H7 (cell line): Measurements from ENCODE around the gene SHANK3. TPM values are rescaled to one million over a fixed set of nuclear protein-coding genes. Genes with fewer than 3 reads are reported as not detected.
A peak's percentile ranks its signal among the peaks of the same experiment; 100 is the strongest.

ENCODE experiments used
- DNase-seq: peaks from one replicate; pipeline ENCODE4 v3.0.0; 2012
- H3K27me3 ChIP-seq: 2 replicates; pipeline ENCODE4 v1.6.0; 2011; ENCODE audit warnings: mild to moderate bottlenecking, low read length; ENCODE audit not compliant: control insufficient read depth, insufficient read depth
- H3K36me3 ChIP-seq: replicated peaks from 2 replicates; pipeline ENCODE4 v1.5.1; 2011; ENCODE audit warnings: low read length; ENCODE audit not compliant: control insufficient read depth, insufficient read depth
- H3K4me3 ChIP-seq: 2 replicates; pipeline ENCODE4 v1.5.1; 2011; ENCODE audit warnings: low read depth, mild to moderate bottlenecking, control low read depth, low read length, moderate library complexity; ENCODE audit not compliant: insufficient read depth
- total RNA-seq: library from RNA; depleted of rRNA; stranded (reverse); fragments of >200 nt; shearing (Covaris generic); gene quantifications from 2 replicates; pipeline ENCODE4 v1.2.3, GENCODE V29; 2014; rRNA removed

SHANK3 gene
- total RNA-seq, 1 experiment from 2014 or later, result 1.8 TPM

- H3K4me3 ChIP-seq, result no peak overlapping the region
These were observed 42.6 kb downstream of the SHANK3 start for GRCh38 chr22:50715250-50715649.

GRCh38 chr22:50715776-50716175 is 43.2 kb downstream of the SHANK3 start:
- no peaks in the 10 kb centered on the region for H3K36me3 ChIP-seq
- DNase-seq, result no peak
- no peak overlapping the region for H3K4me3 ChIP-seq
- peaks cover 30% of the 10 kb centered on the region for H3K27me3 ChIP-seq

More at GRCh38 chr22:50715250-50715649, 42.6 kb downstream of the SHANK3 start:
- H3K27me3 ChIP-seq, result peaks cover 25% of the 10 kb centered on the region
- H3K36me3 ChIP-seq, result no peaks in the 10 kb centered on the region
- no peak for DNase-seq

- no peaks in the 10 kb centered on the region for H3K36me3 ChIP-seq
- no peak for DNase-seq
- peaks cover 35% of the 10 kb centered on the region for H3K27me3 ChIP-seq
- H3K4me3 ChIP-seq, result no peak overlapping the region
These were observed 43.8 kb downstream of the SHANK3 start for GRCh38 chr22:50716290-50717024.

- no peaks in the 10 kb centered on the region for H3K36me3 ChIP-seq
- no peak for DNase-seq
- H3K4me3 ChIP-seq, result no peak overlapping the region
- H3K27me3 ChIP-seq, result peaks cover 42% of the 10 kb centered on the region
These were observed 45.2 kb downstream of the SHANK3 start for GRCh38 chr22:50717709-50718351.

GRCh38 chr22:50718352-50718709 is 45.7 kb downstream of the SHANK3 start:
- H3K27me3 ChIP-seq, result peaks cover 42% of the 10 kb centered on the region
- H3K36me3 ChIP-seq, result no peaks in the 10 kb centered on the region
- no peak overlapping the region for H3K4me3 ChIP-seq
- DNase-seq, result no peak

GRCh38 chr22:50719814-50720300 is 47.2 kb downstream of the SHANK3 start:
- no peak for DNase-seq
- Histone ChIP-seq H3K36me3 (no peaks in the 10 kb centered on the region), H3K27me3 (peaks cover 42% of the 10 kb centered on the region), H3K4me3 (no peak overlapping the region)

GRCh38 chr22:50720301-50721256 is 48.0 kb downstream of the SHANK3 start:
- Histone ChIP-seq H3K36me3 (no peaks in the 10 kb centered on the region), H3K27me3 (peaks cover 42% of the 10 kb centered on the region), H3K4me3 (peak overlapping the region; percentile 24; the same call in 1 of the 2 replicates)
- DNase-seq, result peak; percentile 89

GRCh38 chr22:50721257-50721844 is 48.7 kb downstream of the SHANK3 start:
- Histone ChIP-seq H3K36me3 (no peaks in the 10 kb centered on the region), H3K4me3 (no peak overlapping the region), H3K27me3 (peaks cover 42% of the 10 kb centered on the region)
- peak; percentile 79 for DNase-seq

- no peak overlapping the region for H3K4me3 ChIP-seq
- H3K36me3 ChIP-seq, result no peaks in the 10 kb centered on the region
- no peak for DNase-seq
- H3K27me3 ChIP-seq, result peaks cover 42% of the 10 kb centered on the region
These were observed 49.6 kb downstream of the SHANK3 start for GRCh38 chr22:50722048-50722701.

Other genes starting within 250 kb of the SHANK3 start
- 53.8 and 64.4 TPM in 2 replicates for gene SBF1, start 197.8 kb upstream of the SHANK3 start, total RNA-seq
- 3.0 and 3.2 TPM in 2 replicates for gene ADM2, start 191.3 kb upstream of the SHANK3 start, total RNA-seq
- gene MIOX, start 186.0 kb upstream of the SHANK3 start, total RNA-seq, result not detected in 2 replicates
- gene LMF2, start 165.1 kb upstream of the SHANK3 start, total RNA-seq, result 19.0 and 28.1 TPM in 2 replicates
- 74.1 and 86.5 TPM in 2 replicates for gene NCAPH2, start 164.6 kb upstream of the SHANK3 start, total RNA-seq
- 1.2 TPM in 1 of 2 replicates, not detected in the other for gene SCO2, start 147.2 kb upstream of the SHANK3 start, total RNA-seq
- gene TYMP, start 142.8 kb upstream of the SHANK3 start, total RNA-seq, result 0.55 and 1.1 TPM in 2 replicates
- not detected in 2 replicates for gene KLHDC7B, start 126.9 kb upstream of the SHANK3 start, total RNA-seq
- not detected in 2 replicates for gene SYCE3, start 109.9 kb upstream of the SHANK3 start, total RNA-seq
- gene CPT1B, start 94.4 kb upstream of the SHANK3 start, total RNA-seq, result 24.0 and 27.6 TPM in 2 replicates
- 42.1 and 54.5 TPM in 2 replicates for gene CHKB, start 90.0 kb upstream of the SHANK3 start, total RNA-seq
- gene MAPK8IP2, start 72.0 kb upstream of the SHANK3 start, total RNA-seq, result 1.7 and 3.4 TPM in 2 replicates
- gene ARSA, start 44.7 kb upstream of the SHANK3 start, total RNA-seq, result 9.5 and 11.3 TPM in 2 replicates
- gene ACR, start 65.4 kb downstream of the SHANK3 start, total RNA-seq, result 0.07 TPM in 1 of 2 replicates, not detected in the other
- 8.6 and 17.1 TPM in 2 replicates for gene RABL2B, start 110.8 kb downstream of the SHANK3 start, total RNA-seq